Measurements from ENCODE around the gene MTX1. TPM values are rescaled to one million over a fixed set of nuclear protein-coding genes. Genes with fewer than 3 reads are reported as not detected.
"Not testable (repeated sequence)": the region's sequence is repeated elsewhere in the genome, so short reads cannot be mapped to it uniquely, and the experiment has no call there.

MTX1 gene
- polyA plus RNA-seq, 1 experiment, result 44.6 TPM

DNA sequence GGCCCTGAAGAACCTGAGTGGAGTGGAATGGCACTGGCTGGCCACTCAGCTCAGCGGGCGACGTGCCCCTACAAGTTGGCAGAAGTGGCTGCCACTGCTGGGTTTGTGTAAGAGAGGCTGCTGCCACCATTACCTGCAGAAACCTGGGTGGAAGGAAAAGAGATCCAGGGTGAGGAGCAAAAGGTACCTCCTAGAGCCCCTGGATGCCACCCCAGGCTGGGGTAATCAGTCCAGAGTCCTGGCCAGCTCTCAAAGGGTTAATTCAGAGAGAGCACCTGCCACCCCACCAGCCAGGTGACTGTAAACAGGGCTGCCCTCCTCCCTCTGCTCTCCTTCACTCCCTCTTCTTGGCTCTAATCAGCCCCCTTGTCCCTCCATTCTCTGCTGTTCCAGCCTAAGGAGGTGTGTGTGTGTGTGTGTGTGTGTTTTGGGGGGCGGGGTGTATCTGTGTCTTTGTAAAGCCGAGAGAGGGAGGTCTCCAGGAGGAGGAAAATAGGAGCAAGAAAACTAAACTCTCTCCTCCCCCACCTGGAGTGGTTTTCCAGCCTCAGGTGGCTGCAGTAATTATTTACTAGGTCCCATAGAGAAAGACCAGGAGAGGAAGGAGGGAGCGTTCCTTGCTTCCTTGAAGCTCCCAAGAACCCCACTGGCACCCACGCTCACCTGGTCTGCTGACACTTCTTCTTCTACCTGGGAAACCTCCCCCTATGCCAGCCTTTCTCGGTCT lies 22.3 kb upstream of the MTX1 start:
- no peak for DNase-seq (ENCODE audit: low read depth, low spot score)
- no peaks in the 10 kb centered on the region for H3K27me3 ChIP-seq (ENCODE audit: control insufficient read depth, insufficient read depth, low read length)
- H3K4me3 ChIP-seq (ENCODE audit: low read depth, low read length), result no peak overlapping the region
- ChIA-PET CTCF (interaction anchor here (0.6 to 2.5 kb wide), 3 partner anchors 13 to 20 kb away, joined by 3 to 16 read pairs (median 11); partner anchors contain the start of gene KRTCAP2), POLR2A (no interaction called here)
- TF ChIP-seq, protein P1, sequence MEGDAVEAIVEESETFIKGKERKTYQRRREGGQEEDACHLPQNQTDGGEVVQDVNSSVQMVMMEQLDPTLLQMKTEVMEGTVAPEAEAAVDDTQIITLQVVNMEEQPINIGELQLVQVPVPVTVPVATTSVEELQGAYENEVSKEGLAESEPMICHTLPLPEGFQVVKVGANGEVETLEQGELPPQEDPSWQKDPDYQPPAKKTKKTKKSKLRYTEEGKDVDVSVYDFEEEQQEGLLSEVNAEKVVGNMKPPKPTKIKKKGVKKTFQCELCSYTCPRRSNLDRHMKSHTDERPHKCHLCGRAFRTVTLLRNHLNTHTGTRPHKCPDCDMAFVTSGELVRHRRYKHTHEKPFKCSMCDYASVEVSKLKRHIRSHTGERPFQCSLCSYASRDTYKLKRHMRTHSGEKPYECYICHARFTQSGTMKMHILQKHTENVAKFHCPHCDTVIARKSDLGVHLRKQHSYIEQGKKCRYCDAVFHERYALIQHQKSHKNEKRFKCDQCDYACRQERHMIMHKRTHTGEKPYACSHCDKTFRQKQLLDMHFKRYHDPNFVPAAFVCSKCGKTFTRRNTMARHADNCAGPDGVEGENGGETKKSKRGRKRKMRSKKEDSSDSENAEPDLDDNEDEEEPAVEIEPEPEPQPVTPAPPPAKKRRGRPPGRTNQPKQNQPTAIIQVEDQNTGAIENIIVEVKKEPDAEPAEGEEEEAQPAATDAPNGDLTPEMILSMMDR (IDR thresholded peaks at IDR 0.05; ENCODE audit: low read depth, low read length), result no peak
- H3K27ac ChIP-seq (ENCODE audit: low read depth, low read length), result no peak overlapping the region
- no peaks in the 10 kb centered on the region; the same call in 1 of the 2 replicates for H3K9me3 ChIP-seq (ENCODE audit: control insufficient read depth, insufficient read depth, low read length)

DNA sequence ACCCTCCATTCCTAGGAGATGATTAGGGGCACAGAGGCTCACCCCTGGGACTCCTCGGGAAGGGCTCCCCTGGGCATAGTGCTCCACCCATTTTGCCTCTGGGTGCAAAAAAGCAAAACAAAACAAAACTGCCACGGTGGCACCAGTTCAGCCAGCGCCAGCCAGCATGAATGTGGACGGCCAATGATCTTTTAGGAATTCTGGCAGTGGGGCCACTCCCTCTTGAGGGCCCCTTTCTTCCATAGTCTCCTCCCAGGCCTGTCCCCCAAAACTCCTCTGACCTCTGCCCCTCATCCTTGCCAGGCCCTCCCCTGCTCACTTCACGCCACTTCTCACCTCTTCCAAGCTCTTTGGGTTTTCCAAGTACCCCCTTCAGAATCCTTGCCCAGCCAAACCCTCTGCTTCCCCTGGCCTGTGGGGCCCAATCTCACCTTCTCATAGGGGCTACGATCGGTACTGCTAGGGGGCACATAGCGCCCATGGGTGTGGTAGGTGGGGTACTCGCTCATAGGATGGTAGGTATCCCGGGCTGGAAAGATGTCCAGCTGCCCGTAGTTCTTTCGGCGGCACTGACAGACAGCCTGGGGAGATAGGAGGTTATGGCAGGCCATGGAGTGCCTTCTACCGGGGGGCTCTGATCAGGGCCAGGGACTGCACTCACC lies 21.6 kb upstream of the MTX1 start:
- no peaks in the 10 kb centered on the region for H3K9me3 ChIP-seq (ENCODE audit: control insufficient read depth, insufficient read depth, low read length)
- ChIA-PET CTCF (interaction anchor here (1.8 kb wide), 1 partner anchor 14 kb away, joined by 11 read pairs; the partner anchor contains the start of gene KRTCAP2), POLR2A (no interaction called here)
- H3K4me3 ChIP-seq (ENCODE audit: low read depth, low read length), result no peak overlapping the region
- TF ChIP-seq, protein P1 (IDR thresholded peaks at IDR 0.05; ENCODE audit: low read depth, low read length), result no peak
- DNase-seq (ENCODE audit: low read depth, low spot score), result no peak
- H3K27ac ChIP-seq (ENCODE audit: low read depth, low read length), result no peak overlapping the region
- no peaks in the 10 kb centered on the region for H3K27me3 ChIP-seq (ENCODE audit: control insufficient read depth, insufficient read depth, low read length)

DNA sequence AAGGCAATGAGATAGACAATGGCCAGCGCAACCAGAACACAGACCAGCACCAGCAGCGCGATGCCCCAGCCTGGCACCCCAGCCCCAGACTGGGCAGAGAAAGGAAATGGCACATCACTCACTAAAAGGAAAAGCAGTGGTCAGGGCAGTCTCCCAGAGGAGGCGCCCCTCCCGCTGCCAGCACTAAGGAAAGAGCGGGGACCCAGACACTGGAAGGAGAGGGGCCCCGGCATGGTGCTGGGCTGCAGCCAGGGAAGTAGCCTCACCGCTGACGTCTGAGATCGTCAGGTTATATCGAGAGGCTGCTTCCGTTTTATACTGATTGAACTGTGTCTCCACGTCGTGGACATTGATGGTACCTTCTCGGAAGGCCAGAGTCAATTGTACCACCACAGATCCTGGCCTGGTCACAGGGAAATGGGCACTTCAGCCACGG lies 21.0 kb upstream of the MTX1 start:
- Histone ChIP-seq H3K9me3 (ENCODE audit: control insufficient read depth, insufficient read depth, low read length) (no peaks in the 10 kb centered on the region), H3K4me3 (ENCODE audit: low read depth, low read length) (no peak overlapping the region), H3K27me3 (ENCODE audit: control insufficient read depth, insufficient read depth, low read length) (no peaks in the 10 kb centered on the region), H3K27ac (ENCODE audit: low read depth, low read length) (no peak overlapping the region)
- ChIA-PET POLR2A (no interaction called here), CTCF (interaction anchor here (1.8 kb wide), 1 partner anchor 15 kb away, joined by 11 read pairs; the partner anchor contains the start of gene KRTCAP2)
- TF ChIP-seq, protein P1 (IDR thresholded peaks at IDR 0.05; ENCODE audit: low read depth, low read length), result no peak
- DNase-seq (ENCODE audit: low read depth, low spot score), result no peak

DNA sequence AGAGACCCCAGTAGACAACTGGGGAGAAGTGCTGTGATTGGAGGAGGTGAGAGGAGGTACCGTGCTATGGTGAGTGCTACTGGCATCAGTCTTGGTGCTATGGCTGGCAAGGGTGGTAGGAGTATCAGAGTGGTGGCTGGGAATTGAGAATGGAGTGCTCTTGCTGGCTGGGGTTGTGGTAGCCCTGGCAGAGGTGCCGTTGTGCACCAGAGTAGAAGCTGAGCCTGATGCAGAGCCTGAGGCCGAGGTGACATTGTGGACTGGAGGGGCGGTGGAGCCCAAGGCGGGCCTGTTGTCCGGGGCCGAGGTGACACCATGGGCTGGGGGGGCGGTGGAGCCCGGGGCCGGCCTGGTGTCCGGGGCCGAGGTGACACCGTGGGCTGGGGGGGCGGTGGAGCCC lies 20.2 kb upstream of the MTX1 start:
- ChIA-PET POLR2A (no interaction called here), CTCF (interaction anchor here (1.8 kb wide), 1 partner anchor 15 kb away, joined by 11 read pairs; the partner anchor contains the start of gene KRTCAP2)
- TF ChIP-seq, protein P1 (IDR thresholded peaks at IDR 0.05; ENCODE audit: low read depth, low read length), result no peak
- H3K27ac ChIP-seq (ENCODE audit: low read depth, low read length), result no peak overlapping the region
- DNase-seq (ENCODE audit: low read depth, low spot score), result no peak
- H3K9me3 ChIP-seq (ENCODE audit: control insufficient read depth, insufficient read depth, low read length), result no peaks in the 10 kb centered on the region
- no peak overlapping the region for H3K4me3 ChIP-seq (ENCODE audit: low read depth, low read length)
- no peaks in the 10 kb centered on the region for H3K27me3 ChIP-seq (ENCODE audit: control insufficient read depth, insufficient read depth, low read length)

DNA sequence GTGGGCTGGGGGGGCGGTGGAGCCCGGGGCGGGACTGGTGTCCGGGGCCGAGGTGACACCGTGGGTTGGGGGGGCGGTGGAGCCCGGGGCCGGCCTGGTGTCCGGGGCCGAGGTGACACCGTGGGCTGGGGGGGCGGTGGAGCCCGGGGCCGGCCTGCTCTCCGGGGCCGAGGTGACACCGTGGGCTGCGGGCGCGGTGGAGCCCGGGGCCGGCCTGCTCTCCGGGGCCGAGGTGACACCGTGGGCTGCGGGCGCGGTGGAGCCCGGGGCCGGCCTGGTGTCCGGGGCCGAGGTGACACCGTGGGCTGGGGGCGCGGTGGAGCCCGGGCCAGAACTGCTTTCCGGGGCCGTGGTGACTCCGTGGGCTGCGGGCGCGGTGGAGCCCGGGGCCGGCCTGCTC lies 18.6 kb upstream of the MTX1 start:
- DNase-seq (ENCODE audit: low read depth, low spot score); POLR2A ChIA-PET; H3K9me3 ChIP-seq (ENCODE audit: control insufficient read depth, insufficient read depth, low read length); H3K27me3 ChIP-seq (ENCODE audit: control insufficient read depth, insufficient read depth, low read length); H3K27ac ChIP-seq (ENCODE audit: low read depth, low read length); H3K4me3 ChIP-seq (ENCODE audit: low read depth, low read length); CTCF ChIA-PET: not testable (repeated sequence)

Data from AG04450 (cell line).